Heart left ventricle (tissue), 13 donors: ENCODE measurements around the gene ASAP2.
"Not testable (repeated sequence)": the region's sequence is repeated elsewhere in the genome, so short reads cannot be mapped to it uniquely, and the experiment has no call there.

ENCODE experiments used
- POLR2A ChIP-seq, 2 donors: fragments of 450-650 bp; IDR thresholded peaks; one replicate each; pipeline ENCODE4 v1.6.1; 2017; ENCODE audit warnings: antibody characterized with exemption in 2 of 2, mild to moderate bottlenecking in 2 of 2, moderate library complexity in 2 of 2
- TF ChIP-seq, protein P1 (sequence below), 12 donors: fragments of 200-600 bp; sonication (generic) in 4 of 12; IDR thresholded peaks; one replicate each; pipeline versions ENCODE4 v1.5.0 to v1.8.0; 2018 to 2022; ENCODE audit warnings: antibody characterized with exemption in 12 of 12, mild to moderate bottlenecking in 5 of 12
- donor health status: ischemic (EF 13 %, LVEDD 7.1; RV severe dilation, severe dysfunction).
- donor health status: DM: no; HTN: yes; CAD: no.
- donor health status: DM: no; HTN: no; CAD: no.
- donor health status: ischemic (EF 25% LVEDD 6.9; RV normal size, moderate dysfunction).
- donor health status: ischemic (EF 25% LVEDD 5.7; RV mildly dilated, moderate dysfunction).
- donor health status: ischemic (EF 35%, LVEDD 5.7; RV mildly dilated, moderate dysfunction).
- donor health status: nonischemic (EF 11% LVEDD 7.7; RV severe dilation, severe dysfunction).
- donor health status: DM: yes; HTN: yes; CAD: no.
- donor health status: PGD.
- donor health status: ischemic (EF 29% LVEDD 5.4; RV normal size, mild dysfunction).
- donor health status: nonischemic (EF 23%, LVEDD 6.1; RV moderate dilation, normal function).

DNA sequence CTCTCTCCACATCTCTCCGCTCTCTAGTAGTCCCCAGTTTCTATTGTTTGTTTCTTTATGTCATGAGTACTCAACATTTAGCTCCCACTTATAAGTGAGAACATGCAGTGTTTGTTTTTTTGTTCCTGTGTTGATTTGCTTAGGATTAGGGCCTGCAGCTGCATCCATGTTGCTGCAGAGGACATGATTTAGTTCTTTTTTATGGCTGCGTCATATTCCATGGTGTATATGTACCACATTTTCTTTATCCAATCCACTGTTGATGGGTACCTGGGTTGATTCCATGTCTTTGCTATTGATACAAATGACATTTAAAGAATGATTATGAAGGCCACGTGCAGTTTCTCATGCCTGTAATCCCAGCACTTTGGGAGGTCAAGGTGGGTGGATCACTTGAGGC lies 60.7 kb downstream of the ASAP2 start:
- TF ChIP-seq, protein P1, sequence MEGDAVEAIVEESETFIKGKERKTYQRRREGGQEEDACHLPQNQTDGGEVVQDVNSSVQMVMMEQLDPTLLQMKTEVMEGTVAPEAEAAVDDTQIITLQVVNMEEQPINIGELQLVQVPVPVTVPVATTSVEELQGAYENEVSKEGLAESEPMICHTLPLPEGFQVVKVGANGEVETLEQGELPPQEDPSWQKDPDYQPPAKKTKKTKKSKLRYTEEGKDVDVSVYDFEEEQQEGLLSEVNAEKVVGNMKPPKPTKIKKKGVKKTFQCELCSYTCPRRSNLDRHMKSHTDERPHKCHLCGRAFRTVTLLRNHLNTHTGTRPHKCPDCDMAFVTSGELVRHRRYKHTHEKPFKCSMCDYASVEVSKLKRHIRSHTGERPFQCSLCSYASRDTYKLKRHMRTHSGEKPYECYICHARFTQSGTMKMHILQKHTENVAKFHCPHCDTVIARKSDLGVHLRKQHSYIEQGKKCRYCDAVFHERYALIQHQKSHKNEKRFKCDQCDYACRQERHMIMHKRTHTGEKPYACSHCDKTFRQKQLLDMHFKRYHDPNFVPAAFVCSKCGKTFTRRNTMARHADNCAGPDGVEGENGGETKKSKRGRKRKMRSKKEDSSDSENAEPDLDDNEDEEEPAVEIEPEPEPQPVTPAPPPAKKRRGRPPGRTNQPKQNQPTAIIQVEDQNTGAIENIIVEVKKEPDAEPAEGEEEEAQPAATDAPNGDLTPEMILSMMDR (IDR thresholded peaks at IDR 0.05) = not testable (repeated sequence)
- not testable (repeated sequence) for TF ChIP-seq POLR2A (IDR thresholded peaks at IDR 0.05)
